Ishikawa (cell line): ENCODE measurements around the gene FAM168A.

Source experiments
- CEBPB ChIP-seq: IDR thresholded peaks from 2 replicates; pipeline ENCODE4 v1.6.1; 2012
- CREB1 ChIP-seq: IDR thresholded peaks from 2 replicates; pipeline ENCODE4 v1.6.1; 2012; ENCODE audit warnings: low read depth
- EGR1 ChIP-seq: IDR thresholded peaks from 2 replicates; pipeline ENCODE4 v1.6.1; 2012
- EP300 ChIP-seq: IDR thresholded peaks from 2 replicates; pipeline ENCODE4 v1.6.1; 2012; ENCODE audit warnings: borderline replicate concordance
- FOXM1 ChIP-seq: IDR thresholded peaks from 2 replicates; pipeline ENCODE4 v1.6.1; 2012; ENCODE audit warnings: low read depth, borderline replicate concordance
- NFIC ChIP-seq: IDR thresholded peaks from 2 replicates; pipeline ENCODE4 v1.6.1; 2012
- RAD21 ChIP-seq: IDR thresholded peaks from 2 replicates; pipeline ENCODE4 v1.6.1; 2012; ENCODE audit warnings: low read depth
- REST ChIP-seq: IDR thresholded peaks from 2 replicates; pipeline ENCODE4 v1.6.1; 2012; ENCODE audit warnings: low read depth, mild to moderate bottlenecking
- TAF1 ChIP-seq: IDR thresholded peaks from 2 replicates; pipeline ENCODE4 v1.6.1; 2012; ENCODE audit warnings: low read depth, mild to moderate bottlenecking
- TCF12 ChIP-seq: IDR thresholded peaks from 2 replicates; pipeline ENCODE4 v1.6.1; 2012; ENCODE audit warnings: low read depth
- TEAD4 ChIP-seq: IDR thresholded peaks from 2 replicates; pipeline ENCODE4 v1.6.1; 2012
- USF1 ChIP-seq: IDR thresholded peaks from 2 replicates; pipeline ENCODE4 v1.6.1; 2012
- YY1 ChIP-seq: IDR thresholded peaks from 2 replicates; pipeline ENCODE4 v1.6.1; 2012; ENCODE audit warnings: low read depth
- ZBTB7A ChIP-seq: IDR thresholded peaks from 2 replicates; pipeline ENCODE4 v1.6.1; 2012; ENCODE audit warnings: low read depth
- TF ChIP-seq, protein P1 (sequence below): IDR thresholded peaks from 2 replicates; pipeline ENCODE4 v1.6.1; 2012

The FAM168A gene

DNA sequence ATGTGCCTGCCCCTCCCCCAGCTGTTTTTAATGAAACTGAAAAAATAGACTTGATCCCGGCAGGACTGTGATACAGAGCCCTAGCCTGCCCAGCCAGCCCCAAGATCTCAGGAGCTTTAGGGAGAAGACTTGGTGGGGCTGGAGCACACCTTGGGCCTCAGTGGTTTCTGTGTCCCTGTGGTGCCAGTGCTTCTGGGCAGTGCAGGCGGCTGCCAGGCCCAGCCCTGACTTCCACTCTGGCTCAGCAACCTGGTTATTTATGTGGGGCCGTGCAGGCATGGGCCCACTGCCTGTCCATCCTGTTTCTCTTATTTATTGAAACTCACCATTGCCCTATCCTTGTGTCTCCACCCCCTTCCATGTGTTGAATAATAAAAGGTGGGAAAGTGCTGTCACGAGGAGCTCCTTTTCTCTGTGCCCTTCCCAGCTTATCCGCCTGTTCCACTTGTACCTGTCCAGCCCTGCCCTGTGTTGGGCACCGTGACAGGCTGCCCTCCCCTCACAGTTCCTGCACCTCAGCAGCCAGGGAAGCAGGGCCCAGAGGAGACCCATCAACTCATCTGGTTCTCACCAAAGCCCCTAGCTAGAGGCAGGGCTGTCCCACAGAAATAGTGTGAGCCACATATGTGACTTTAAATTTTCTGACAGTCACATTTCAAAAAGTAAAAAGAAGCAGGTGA lies 201.5 kb downstream of the FAM168A start:
- TF ChIP-seq CEBPB (no peak), TAF1 (no peak), NFIC (no peak), CREB1 (no peak), REST (no peak), RAD21 (no peak), USF1 (no peak), YY1 (no peak), TEAD4 (no peak), EP300 (no peak), FOXM1 (no peak), TCF12 (no peak), ZBTB7A (no peak)
- TF ChIP-seq, protein P1, sequence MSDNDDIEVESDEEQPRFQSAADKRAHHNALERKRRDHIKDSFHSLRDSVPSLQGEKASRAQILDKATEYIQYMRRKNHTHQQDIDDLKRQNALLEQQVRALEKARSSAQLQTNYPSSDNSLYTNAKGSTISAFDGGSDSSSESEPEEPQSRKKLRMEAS = no peak

DNA sequence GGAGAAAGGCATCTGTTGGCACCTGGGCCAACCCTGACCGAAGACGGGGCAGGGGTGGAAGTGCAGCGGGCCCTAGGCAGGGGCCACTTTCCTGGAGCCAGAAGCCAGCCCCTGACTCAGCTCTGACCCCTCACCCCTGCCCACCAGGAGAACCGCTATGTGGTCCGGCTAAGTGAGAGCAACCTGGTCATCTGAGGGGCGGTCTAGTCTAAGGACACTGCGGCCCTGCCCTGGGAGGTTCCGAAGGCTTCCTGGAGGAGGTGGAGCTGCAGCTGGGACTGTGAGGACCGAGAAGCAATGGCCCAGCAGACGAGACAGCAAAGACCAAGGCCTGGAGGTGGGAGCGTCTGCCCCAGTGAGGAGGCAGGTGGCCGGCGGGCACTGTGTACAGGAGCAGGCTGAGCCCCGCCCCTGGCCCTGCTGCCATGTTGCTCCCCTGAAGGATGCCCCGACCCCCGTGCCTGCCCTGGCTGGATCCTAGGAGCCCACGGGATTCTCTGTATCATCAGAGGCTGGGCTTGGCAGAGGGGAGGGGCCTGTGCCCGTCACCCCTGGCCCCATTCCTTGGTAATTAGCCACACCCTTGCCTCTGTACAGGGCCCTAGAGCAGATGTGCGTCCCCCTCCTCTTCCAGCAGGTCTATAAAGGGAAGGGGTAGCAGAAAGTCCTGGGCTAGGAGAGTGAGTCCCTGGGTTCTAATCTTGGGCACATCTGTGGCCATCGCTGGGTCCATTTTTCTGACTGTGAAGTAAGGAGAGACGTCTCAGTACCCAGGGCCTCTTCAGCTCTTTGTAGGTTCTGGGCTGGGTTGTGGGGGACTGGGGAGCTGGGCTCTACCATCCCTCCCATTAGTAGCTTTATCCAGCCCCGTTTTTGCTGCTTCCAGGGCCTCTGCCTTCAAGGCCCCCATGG lies 202.4 kb downstream of the FAM168A start:
- TF ChIP-seq CEBPB (no peak), TEAD4 (no peak), EP300 (no peak), FOXM1 (no peak), TCF12 (no peak), ZBTB7A (no peak), YY1 (no peak), CREB1 (no peak), TAF1 (no peak), USF1 (no peak), EGR1 (no peak), NFIC (no peak)

DNA sequence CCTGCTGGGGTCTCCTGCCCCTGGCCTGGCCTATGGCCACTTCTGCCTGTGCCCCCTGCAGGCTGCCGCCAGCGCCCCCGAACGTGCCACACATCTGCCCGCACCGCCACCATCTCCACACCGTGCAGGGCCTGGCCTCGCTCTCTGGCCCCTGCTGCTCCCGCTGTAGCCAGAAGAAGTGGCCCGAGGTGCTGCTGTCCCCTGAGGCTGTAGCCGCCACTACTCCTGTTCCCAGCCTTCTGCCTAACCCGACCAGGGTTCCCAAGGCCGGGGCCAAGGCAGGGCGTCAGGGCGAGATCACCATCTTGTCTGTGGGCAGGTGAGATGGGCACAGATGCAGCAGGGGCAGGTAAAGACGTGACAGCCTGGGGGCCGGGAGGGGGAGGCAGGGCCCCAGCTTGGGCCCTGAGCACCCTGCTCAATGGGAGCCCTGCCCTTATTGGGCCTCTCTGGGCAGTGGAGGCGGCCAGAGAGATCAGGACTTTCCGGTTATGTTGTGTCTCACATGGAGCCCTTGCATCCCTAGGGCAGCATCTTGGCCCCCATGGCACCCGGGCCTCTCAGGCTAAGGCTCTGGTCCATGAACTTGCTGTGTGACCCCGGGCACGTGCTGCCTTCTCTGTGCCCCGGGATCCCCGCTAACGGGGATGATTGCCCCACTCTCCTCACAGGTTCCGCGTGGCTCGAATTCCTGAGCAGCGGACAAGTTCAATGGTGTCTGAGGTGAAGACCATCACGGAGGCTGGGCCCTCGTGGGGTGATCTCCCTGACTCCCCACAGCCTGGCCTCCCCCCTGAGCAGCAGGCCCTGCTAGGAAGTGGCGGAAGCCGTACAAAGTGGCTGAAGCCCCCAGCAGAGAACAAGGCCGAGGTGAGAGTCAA lies 203.3 kb downstream of the FAM168A start:
- no peak for TF ChIP-seq YY1
- no peak for TF ChIP-seq EP300
- TF ChIP-seq CEBPB = no peak
- TF ChIP-seq TEAD4 = no peak
- no peak for TF ChIP-seq TCF12
- TF ChIP-seq RAD21 = no peak
- no peak for TF ChIP-seq EGR1
- TF ChIP-seq, protein P1 = no peak
- TF ChIP-seq TAF1 = no peak
- TF ChIP-seq REST = no peak
- no peak for TF ChIP-seq CREB1
- TF ChIP-seq ZBTB7A = no peak
- TF ChIP-seq NFIC = no peak
- no peak for TF ChIP-seq USF1
